Tibial nerve (tissue), 4 donors: Measurements from ENCODE around the gene SH3RF3.

ENCODE experiments used
- CTCF ChIP-seq, 5 experiments: fragments of 200-600 bp in 3 of 5; fragments of 450-650 bp in 2 of 5; sonication (generic) in 3 of 5; IDR thresholded peaks; one replicate each; pipeline ENCODE4 v1.5.1; 2016 to 2019; ENCODE audit warnings: antibody characterized with exemption in 5 of 5, mild to moderate bottlenecking in 3 of 5, moderate library complexity in 2 of 5
- EP300 ChIP-seq, 2 donors: sonication (generic); formaldehyde crosslinking; IDR thresholded peaks; one replicate each; pipeline ENCODE4 v1.6.1; 2017; ENCODE audit warnings: antibody characterized with exemption in 2 of 2, mild to moderate bottlenecking in 1 of 2
- POLR2A ChIP-seq, 2 donors: fragments of 450-650 bp; IDR thresholded peaks; one replicate each; pipeline ENCODE4 v1.6.1; 2017; ENCODE audit warnings: antibody characterized with exemption in 2 of 2, mild to moderate bottlenecking in 2 of 2, moderate library complexity in 2 of 2

DNA sequence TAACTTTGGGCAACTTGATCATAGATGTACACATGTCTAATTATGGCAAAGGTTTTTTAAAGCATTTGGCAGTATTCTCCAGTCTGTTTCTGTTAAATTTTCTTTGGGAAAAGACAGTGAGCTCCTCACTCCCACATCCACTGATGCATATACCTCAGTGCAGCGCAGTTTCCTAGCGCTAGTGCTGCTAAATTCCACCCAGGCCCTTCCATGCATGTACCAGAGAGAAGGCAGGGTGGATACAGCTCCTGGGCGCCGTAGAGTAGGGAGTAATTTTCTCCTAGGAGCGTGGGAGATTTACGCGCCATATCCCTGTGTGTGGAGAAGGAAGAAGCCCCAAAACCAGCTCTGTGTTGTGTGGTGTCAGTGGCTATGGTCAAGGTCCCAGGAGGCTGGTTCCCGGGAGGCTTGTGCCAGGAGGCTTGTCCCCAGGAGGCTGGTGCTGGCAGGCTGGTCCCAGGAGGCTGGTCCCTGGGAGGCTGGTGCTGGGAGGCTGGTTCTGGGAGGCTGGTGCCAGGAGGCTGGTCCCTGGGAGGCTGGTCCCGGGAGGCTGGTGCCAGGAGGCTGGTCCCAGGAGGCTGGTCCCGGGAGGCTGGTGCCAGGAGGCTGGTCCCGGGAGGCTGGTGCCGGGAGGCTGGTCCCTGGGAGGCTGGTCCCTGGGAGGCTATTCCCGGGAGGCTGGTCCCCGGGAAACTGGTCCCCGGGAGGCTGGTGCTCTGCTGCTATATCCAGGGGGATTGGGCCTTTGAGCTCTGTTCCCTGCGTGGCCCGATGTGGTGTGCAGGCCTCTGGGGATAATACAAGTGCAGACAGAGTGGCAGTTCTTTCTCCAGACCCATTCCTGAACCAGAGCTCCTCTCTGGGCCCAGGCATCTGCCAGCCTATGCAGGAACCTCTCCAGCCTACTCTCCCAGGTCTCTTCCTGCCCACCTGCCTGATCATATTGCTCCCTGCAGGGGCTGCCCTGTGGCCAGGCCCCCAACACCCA lies 323.6 kb downstream of the SH3RF3 start:
- TF ChIP-seq CTCF (IDR thresholded peaks at IDR 0.05) = no peak
- no peak for TF ChIP-seq POLR2A (IDR thresholded peaks at IDR 0.05)
- no peak for TF ChIP-seq EP300 (IDR thresholded peaks at IDR 0.05)
